Pancreas (tissue), 10 donors: ENCODE results near the gene RTCA. TPM values are rescaled to one million over a fixed set of nuclear protein-coding genes. Genes with fewer than 3 reads are reported as not detected.
"Not testable (repeated sequence)": the region's sequence is repeated elsewhere in the genome, so short reads cannot be mapped to it uniquely, and the experiment has no call there.

Experiments
- ATAC-seq, 4 donors: fragments of 200-7000 bp; cut with Tn5 transposase; one replicate each; pipeline versions ENCODE4 v1.8.0 to v1.9.1; 2020; ENCODE audit warnings: mild to moderate bottlenecking in 4 of 4, moderate library complexity in 4 of 4
- DNase-seq, 6 donors: peaks; one replicate each; pipeline ENCODE4 v3.0.0-alpha.2; 2020
- FAIRE-seq: peaks from 2 replicates; lab custom pipeline; 2012; peaks lifted over from hg19 to GRCh38; lab: Jason Lieb, UNC
- H3K27ac ChIP-seq, 4 donors: fragments of 200-600 bp; sonication (generic); 1 replicate in 3 of 4; 2 replicates in 1 of 4; pipeline versions ENCODE4 v1.5.0 to v1.8.0; 2020
- H3K27me3 ChIP-seq, 4 donors: fragments of 200-600 bp; one replicate each; pipeline ENCODE4 v1.8.0; 2021
- H3K36me3 ChIP-seq, 3 donors: fragments of 200-600 bp; sonication (generic) in 1 of 3; one replicate each; pipeline versions ENCODE4 v1.5.0 to v1.8.0; 2020 to 2021
- H3K4me1 ChIP-seq, 3 donors: fragments of 200-600 bp; one replicate each; pipeline ENCODE4 v1.8.0; 2021
- H3K4me3 ChIP-seq, 4 donors: fragments of 200-600 bp; sonication (generic) in 2 of 4; one replicate each; pipeline versions ENCODE4 v1.5.0 to v1.8.0; 2020 to 2021
- H3K9me3 ChIP-seq, 4 donors: fragments of 200-600 bp; one replicate each; pipeline ENCODE4 v1.8.0; 2021
- WGBS, 2 donors: extraction: QIAGEN DNeasy Blood & Tissue Kit; methylation state at CpG; one replicate each; pipeline ENCODE4 v1.1.7; 2013; 5-methylcytosine and 5-hydroxymethylcytosine counted together
- intact Hi-C, 3 donors: fragments of 100-400 bp; cut with DNase I; formaldehyde crosslinking; loops; one replicate each; pipeline versions ENCODE4 v1.11.1 to v1.14.2; 2022
- polyA plus RNA-seq, 2 donors: library from polyadenylated mRNA; stranded (reverse); fragments of 200-250 nt; gene quantifications; one replicate each; pipeline ENCODE4 v1.2.3, GENCODE V29; 2013
- total RNA-seq, 6 donors: library from RNA; stranded (reverse); fragmentation: NEBNext Ultra II Directional in 4 of 6; extraction: Animal tissue kit (Norgen Biotek cat#: 25700) in 4 of 6; gene quantifications; one replicate each; pipeline versions ENCODE4 v1.2.1 to v1.2.4, GENCODE V29; 2021 to 2023
- TF ChIP-seq, protein P1 (sequence below), 4 donors: fragments of 200-600 bp; sonication (generic) in 3 of 4; IDR thresholded peaks; one replicate each; pipeline versions ENCODE4 v1.5.0 to v1.8.0; 2021; ENCODE audit warnings: antibody characterized with exemption in 4 of 4
- donor health status: healthy with polysubstance abuse.
- donor health status: DM: no; HTN: no; CAD: no; lungs with moderate emphysema.
- donor health status: DM: no; HTN: no; CAD: no.
- donor health status: control.
- donor health status: control.
- donor health status: Bipolar disorder and iron deficiency.
- donor health status: DM: yes; HTN: yes; CAD: no.
- donor health status: DM: no; HTN: no; CAD: no.
- donor health status: DM: no; HTN: no; CAD: no.
- donor health status: DM: yes; HTN: yes; CAD: no.

Gene RTCA
- total and polyA plus RNA-seq, 8 donors, result 14.7 to 21.9 (median 19.2) TPM

DNA sequence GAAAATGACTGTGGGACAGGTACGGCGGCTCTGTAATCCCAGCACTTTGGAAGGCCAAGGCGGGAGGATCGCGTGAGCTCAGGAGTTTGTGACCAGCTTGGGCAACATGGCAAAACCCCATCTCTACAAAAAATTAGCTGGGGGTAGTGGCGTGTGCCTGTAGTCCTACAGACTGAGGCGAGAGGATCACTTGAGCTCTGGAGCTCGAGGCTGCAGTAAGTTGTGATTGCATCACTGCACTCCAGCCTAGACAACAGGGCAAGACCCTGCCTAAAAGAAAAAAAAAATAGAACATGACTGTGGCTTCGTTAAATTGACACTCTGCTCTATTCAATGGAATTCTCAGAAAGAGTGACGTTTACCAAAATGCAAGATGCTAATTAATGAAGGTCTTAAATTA is 12.5 kb upstream of the RTCA start:
- WGBS, 2 donors, result 77 to 80% methylated on average over 10 of the region's 10 CpGs
- no peak overlapping the region for H3K4me3 ChIP-seq
- H3K27me3 ChIP-seq, result no peaks in the 10 kb centered on the region
- H3K4me1 ChIP-seq, result peaks cover 0 to 7% (median 7%) of the 10 kb centered on the region in 3 donors
- intact Hi-C loops, result no loop called here
- H3K9me3 ChIP-seq, result no peaks in the 10 kb centered on the region
- H3K27ac ChIP-seq, result no peak overlapping the region
- FAIRE-seq (no peak), ATAC-seq (no peak), DNase-seq (no peak)
- H3K36me3 ChIP-seq, result no peaks in the 10 kb centered on the region
- TF ChIP-seq, protein P1, sequence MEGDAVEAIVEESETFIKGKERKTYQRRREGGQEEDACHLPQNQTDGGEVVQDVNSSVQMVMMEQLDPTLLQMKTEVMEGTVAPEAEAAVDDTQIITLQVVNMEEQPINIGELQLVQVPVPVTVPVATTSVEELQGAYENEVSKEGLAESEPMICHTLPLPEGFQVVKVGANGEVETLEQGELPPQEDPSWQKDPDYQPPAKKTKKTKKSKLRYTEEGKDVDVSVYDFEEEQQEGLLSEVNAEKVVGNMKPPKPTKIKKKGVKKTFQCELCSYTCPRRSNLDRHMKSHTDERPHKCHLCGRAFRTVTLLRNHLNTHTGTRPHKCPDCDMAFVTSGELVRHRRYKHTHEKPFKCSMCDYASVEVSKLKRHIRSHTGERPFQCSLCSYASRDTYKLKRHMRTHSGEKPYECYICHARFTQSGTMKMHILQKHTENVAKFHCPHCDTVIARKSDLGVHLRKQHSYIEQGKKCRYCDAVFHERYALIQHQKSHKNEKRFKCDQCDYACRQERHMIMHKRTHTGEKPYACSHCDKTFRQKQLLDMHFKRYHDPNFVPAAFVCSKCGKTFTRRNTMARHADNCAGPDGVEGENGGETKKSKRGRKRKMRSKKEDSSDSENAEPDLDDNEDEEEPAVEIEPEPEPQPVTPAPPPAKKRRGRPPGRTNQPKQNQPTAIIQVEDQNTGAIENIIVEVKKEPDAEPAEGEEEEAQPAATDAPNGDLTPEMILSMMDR (IDR thresholded peaks at IDR 0.05), result no peak

- FAIRE-seq, H3K4me3 ChIP-seq, H3K9me3 ChIP-seq, ATAC-seq, H3K4me1 ChIP-seq, intact Hi-C loops, H3K27ac ChIP-seq, DNase-seq, H3K36me3 ChIP-seq, H3K27me3 ChIP-seq: not testable (repeated sequence)
- WGBS, 2 donors, result 78 to 79% methylated on average over 5 of the region's 5 CpGs
These were observed 9.7 kb upstream of the RTCA start for GRCh38 chr1:100256273-100256672.

DNA sequence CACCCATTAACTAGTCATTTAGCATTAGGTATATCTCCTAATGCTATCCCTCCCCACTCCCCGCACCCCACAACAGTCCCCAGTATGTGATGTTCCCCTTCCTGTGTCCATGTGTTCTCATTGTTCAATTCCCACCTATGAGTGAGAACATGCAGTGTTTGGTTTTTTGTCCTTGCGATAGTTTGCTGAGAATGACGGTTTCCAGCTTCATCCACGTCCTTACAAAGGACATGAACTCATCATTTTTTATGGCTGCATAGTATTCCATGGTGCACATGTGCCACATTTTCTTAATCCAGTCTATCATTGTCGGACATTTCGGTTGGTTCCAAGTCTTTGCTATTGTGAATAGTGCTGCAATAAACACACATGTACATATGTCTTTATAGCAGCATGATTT is 7.6 kb upstream of the RTCA start:
- H3K4me3 ChIP-seq, ATAC-seq, H3K9me3 ChIP-seq, H3K36me3 ChIP-seq, DNase-seq, FAIRE-seq, H3K4me1 ChIP-seq, intact Hi-C loops, H3K27ac ChIP-seq, H3K27me3 ChIP-seq: not testable (repeated sequence)
- 81 to 91% methylated on average over 6 of the region's 6 CpGs for WGBS, 2 donors

GRCh38 chr1:100261686-100262085 is 4.3 kb upstream of the RTCA start:
- FAIRE-seq, result no peak
- H3K9me3 ChIP-seq, result no peaks in the 10 kb centered on the region
- no peak overlapping the region for H3K27ac ChIP-seq
- no peaks in the 10 kb centered on the region for H3K27me3 ChIP-seq
- no peaks in the 10 kb centered on the region for H3K4me1 ChIP-seq
- DNase-seq, result no peak
- ATAC-seq, result no peak
- intact Hi-C loops, result no loop called here
- TF ChIP-seq, protein P1 (IDR thresholded peaks at IDR 0.05), result no peak
- no peaks in the 10 kb centered on the region for H3K36me3 ChIP-seq
- no peak overlapping the region for H3K4me3 ChIP-seq

- H3K27me3 ChIP-seq, H3K36me3 ChIP-seq, FAIRE-seq, intact Hi-C loops, H3K4me3 ChIP-seq, DNase-seq, ATAC-seq, H3K27ac ChIP-seq, H3K9me3 ChIP-seq: not testable (repeated sequence)
- WGBS, 2 donors, result 94 to 95% methylated on average over 5 of the region's 5 CpGs
- peaks cover 4 to 16% (median 7%) of the 10 kb centered on the region in 3 donors for H3K4me1 ChIP-seq
These were observed 1.9 kb upstream of the RTCA start for GRCh38 chr1:100264081-100264480.

- intact Hi-C loops, result no loop called here
- Histone ChIP-seq H3K36me3 (peaks cover 0 to 5% (median 3%) of the 10 kb centered on the region in 3 donors), H3K27ac (peak overlapping the region; percentile 56 to 83 (median 63)), H3K4me1 (peaks cover 4 to 16% (median 7%) of the 10 kb centered on the region in 3 donors), H3K9me3 (no peaks in the 10 kb centered on the region), H3K27me3 (no peaks in the 10 kb centered on the region), H3K4me3 (peak overlapping the region; percentile 59 to 100 (median 86))
- ATAC-seq (peak; percentile 51 to 74 (median 66)), DNase-seq (peak in 1 of 6 donors; percentile 10), FAIRE-seq (no peak)
- TF ChIP-seq, protein P1 (IDR thresholded peaks at IDR 0.05), result no peak
- 1 to 2% methylated on average over 12 of the region's 12 CpGs for WGBS, 2 donors
These were observed 470 bp upstream of the RTCA start for GRCh38 chr1:100265562-100265930.
